ENCODE data around the gene REEP3. TPM values are rescaled to one million over a fixed set of nuclear protein-coding genes. Genes with fewer than 3 reads are reported as not detected.

REEP3 gene
- total and polyA plus RNA-seq, 2 donors (not counting 1 experiment from before 2014, with no cell fraction given) = 67.5 to 86.6 TPM

DNA sequence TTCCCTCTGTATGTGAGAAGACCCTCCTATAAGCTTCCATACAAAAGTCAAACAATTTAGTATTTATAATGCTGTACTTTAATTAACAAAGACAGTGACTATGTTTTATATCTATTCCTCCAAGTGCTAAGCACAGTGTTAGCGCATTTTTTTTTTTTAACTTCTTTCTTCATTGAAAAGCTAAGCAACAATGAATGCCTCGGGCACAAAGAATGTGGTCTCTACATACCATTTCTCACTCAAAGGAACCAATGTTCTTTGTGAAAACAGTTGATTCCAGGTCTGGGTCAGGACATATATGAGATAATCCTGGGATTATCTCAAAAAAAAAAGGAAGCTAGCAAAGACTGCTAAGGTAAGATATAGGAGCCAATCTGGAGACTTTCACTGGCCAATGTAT is 26.2 kb upstream of the REEP3 start:
- no peaks in the 10 kb centered on the region for H4K20me1 ChIP-seq (ENCODE audit: control insufficient read depth, extremely low read depth, insufficient read depth, low read length)
- H3K4me1 ChIP-seq (ENCODE audit: control insufficient read depth, extremely low read depth, insufficient read depth, low read length) = peaks cover 2% of the 10 kb centered on the region
- H3K27me3 ChIP-seq (ENCODE audit: control insufficient read depth, insufficient read depth, low read length) = no peaks in the 10 kb centered on the region
- no peak overlapping the region for H3K9ac ChIP-seq (ENCODE audit: insufficient read depth, low read length)
- no peak overlapping the region for H3K27ac ChIP-seq (ENCODE audit: insufficient read depth, low read length)
- no peaks in the 10 kb centered on the region for H3K36me3 ChIP-seq (ENCODE audit: control insufficient read depth, insufficient read depth, low read length)
- no peak for TF ChIP-seq EZH2 (IDR thresholded peaks at IDR 0.05; ENCODE audit: low read length, missing control alignments)
- TF ChIP-seq, protein P1, sequence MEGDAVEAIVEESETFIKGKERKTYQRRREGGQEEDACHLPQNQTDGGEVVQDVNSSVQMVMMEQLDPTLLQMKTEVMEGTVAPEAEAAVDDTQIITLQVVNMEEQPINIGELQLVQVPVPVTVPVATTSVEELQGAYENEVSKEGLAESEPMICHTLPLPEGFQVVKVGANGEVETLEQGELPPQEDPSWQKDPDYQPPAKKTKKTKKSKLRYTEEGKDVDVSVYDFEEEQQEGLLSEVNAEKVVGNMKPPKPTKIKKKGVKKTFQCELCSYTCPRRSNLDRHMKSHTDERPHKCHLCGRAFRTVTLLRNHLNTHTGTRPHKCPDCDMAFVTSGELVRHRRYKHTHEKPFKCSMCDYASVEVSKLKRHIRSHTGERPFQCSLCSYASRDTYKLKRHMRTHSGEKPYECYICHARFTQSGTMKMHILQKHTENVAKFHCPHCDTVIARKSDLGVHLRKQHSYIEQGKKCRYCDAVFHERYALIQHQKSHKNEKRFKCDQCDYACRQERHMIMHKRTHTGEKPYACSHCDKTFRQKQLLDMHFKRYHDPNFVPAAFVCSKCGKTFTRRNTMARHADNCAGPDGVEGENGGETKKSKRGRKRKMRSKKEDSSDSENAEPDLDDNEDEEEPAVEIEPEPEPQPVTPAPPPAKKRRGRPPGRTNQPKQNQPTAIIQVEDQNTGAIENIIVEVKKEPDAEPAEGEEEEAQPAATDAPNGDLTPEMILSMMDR (conservative IDR thresholded peaks at IDR 0.05 in 1 of 2, IDR thresholded peaks at IDR 0.05 in 1 of 2; ENCODE audit: low read depth in 1 of 2, low read length in 2 of 2) = no peak
- no peak for DNase-seq (ENCODE audit: low read depth in 2 of 2)
- H2AFZ ChIP-seq (ENCODE audit: low read length) = no peak overlapping the region
- H3K4me3 ChIP-seq (replicated peaks in 1 of 4; ENCODE audit: control extremely low read depth in 1 of 4, insufficient read depth in 1 of 4, low read depth in 3 of 4, low read length in 4 of 4) = no peak overlapping the region
- H3K79me2 ChIP-seq (ENCODE audit: control insufficient read depth, insufficient read depth, low read length) = peaks cover 28% of the 10 kb centered on the region
- no peaks in the 10 kb centered on the region for H3K9me3 ChIP-seq (ENCODE audit: control insufficient read depth, insufficient read depth, low read depth, low read length)
- no peak overlapping the region for H3K4me2 ChIP-seq (ENCODE audit: extremely low read depth, insufficient read depth, low read length)

DNA sequence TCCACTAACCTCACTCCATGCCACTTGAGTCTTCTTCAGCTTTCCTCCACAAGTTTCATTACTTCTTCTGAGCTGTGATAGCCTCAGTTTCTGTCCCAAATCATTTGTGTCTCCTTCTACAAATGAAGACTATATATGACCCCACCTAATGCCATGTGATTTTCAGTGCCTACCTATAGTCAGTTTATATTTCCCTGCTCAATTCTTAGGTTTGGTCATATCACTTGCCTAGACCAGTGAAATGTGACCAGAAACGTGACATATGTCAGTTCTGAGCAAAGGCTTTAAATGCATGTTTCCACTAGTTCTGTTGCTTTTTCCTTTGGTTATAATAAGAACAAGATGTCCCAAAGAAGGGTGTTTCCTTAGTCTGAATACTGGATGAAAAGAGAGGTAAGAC is 24.6 kb upstream of the REEP3 start:
- Histone ChIP-seq H3K9ac (ENCODE audit: insufficient read depth, low read length) (no peak overlapping the region), H3K27ac (ENCODE audit: insufficient read depth, low read length) (no peak overlapping the region), H3K9me3 (ENCODE audit: control insufficient read depth, insufficient read depth, low read depth, low read length) (no peaks in the 10 kb centered on the region), H3K4me2 (ENCODE audit: extremely low read depth, insufficient read depth, low read length) (no peak overlapping the region), H4K20me1 (ENCODE audit: control insufficient read depth, extremely low read depth, insufficient read depth, low read length) (no peaks in the 10 kb centered on the region), H2AFZ (ENCODE audit: low read length) (no peak overlapping the region), H3K4me1 (ENCODE audit: control insufficient read depth, extremely low read depth, insufficient read depth, low read length) (peaks cover 2% of the 10 kb centered on the region), H3K36me3 (ENCODE audit: control insufficient read depth, insufficient read depth, low read length) (no peaks in the 10 kb centered on the region), H3K27me3 (ENCODE audit: control insufficient read depth, insufficient read depth, low read length) (no peaks in the 10 kb centered on the region), H3K4me3 (replicated peaks in 1 of 4; ENCODE audit: control extremely low read depth in 1 of 4, insufficient read depth in 1 of 4, low read depth in 3 of 4, low read length in 4 of 4) (no peak overlapping the region), H3K79me2 (ENCODE audit: control insufficient read depth, insufficient read depth, low read length) (peaks cover 26% of the 10 kb centered on the region)
- TF ChIP-seq, protein P1 (conservative IDR thresholded peaks at IDR 0.05 in 1 of 2, IDR thresholded peaks at IDR 0.05 in 1 of 2; ENCODE audit: low read depth in 1 of 2, low read length in 2 of 2) = no peak
- TF ChIP-seq EZH2 (IDR thresholded peaks at IDR 0.05; ENCODE audit: low read length, missing control alignments) = no peak
- no peak for DNase-seq (ENCODE audit: low read depth in 2 of 2)

DNA sequence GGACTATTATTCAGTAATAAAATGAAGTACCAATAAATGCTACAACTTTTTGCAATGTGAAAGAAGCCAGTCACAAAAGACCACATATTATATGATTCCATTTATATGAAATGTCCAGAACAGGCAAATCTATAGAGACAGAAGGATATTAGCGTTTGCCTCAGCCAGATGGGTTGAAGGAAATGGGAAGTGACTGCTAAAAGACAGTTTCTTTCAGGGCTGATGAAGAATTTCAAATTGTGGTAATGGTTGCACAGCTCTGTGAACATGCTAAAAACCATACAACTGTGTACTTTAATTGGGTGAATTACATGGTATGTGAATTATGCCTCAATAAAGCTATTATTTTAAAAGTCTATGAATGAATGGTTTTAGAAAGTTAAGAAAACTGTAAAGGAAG is 23.9 kb upstream of the REEP3 start:
- Histone ChIP-seq H3K4me1 (ENCODE audit: control insufficient read depth, extremely low read depth, insufficient read depth, low read length) (peaks cover 2% of the 10 kb centered on the region), H3K79me2 (ENCODE audit: control insufficient read depth, insufficient read depth, low read length) (peaks cover 29% of the 10 kb centered on the region), H4K20me1 (ENCODE audit: control insufficient read depth, extremely low read depth, insufficient read depth, low read length) (no peaks in the 10 kb centered on the region), H3K9ac (ENCODE audit: insufficient read depth, low read length) (no peak overlapping the region), H3K4me3 (replicated peaks in 1 of 4; ENCODE audit: control extremely low read depth in 1 of 4, insufficient read depth in 1 of 4, low read depth in 3 of 4, low read length in 4 of 4) (no peak overlapping the region), H2AFZ (ENCODE audit: low read length) (no peak overlapping the region), H3K27ac (ENCODE audit: insufficient read depth, low read length) (no peak overlapping the region), H3K4me2 (ENCODE audit: extremely low read depth, insufficient read depth, low read length) (no peak overlapping the region), H3K27me3 (ENCODE audit: control insufficient read depth, insufficient read depth, low read length) (no peaks in the 10 kb centered on the region), H3K9me3 (ENCODE audit: control insufficient read depth, insufficient read depth, low read depth, low read length) (no peaks in the 10 kb centered on the region), H3K36me3 (ENCODE audit: control insufficient read depth, insufficient read depth, low read length) (no peaks in the 10 kb centered on the region)
- no peak for DNase-seq (ENCODE audit: low read depth in 2 of 2)
- TF ChIP-seq, protein P1 (conservative IDR thresholded peaks at IDR 0.05 in 1 of 2, IDR thresholded peaks at IDR 0.05 in 1 of 2; ENCODE audit: low read depth in 1 of 2, low read length in 2 of 2) = no peak
- TF ChIP-seq EZH2 (IDR thresholded peaks at IDR 0.05; ENCODE audit: low read length, missing control alignments) = no peak

Measured in fibroblast of lung (primary cell).